ENCODE results near the gene WASL. TPM values are rescaled to one million over a fixed set of nuclear protein-coding genes. Genes with fewer than 3 reads are reported as not detected.

Gene WASL
- total RNA-seq, 1 donor from 2014 or later, result 36.0 TPM

GRCh38 chr7:123771846-123772245, 23.0 kb upstream of the WASL start:
- no peaks in the 10 kb centered on the region for H3K9me3 ChIP-seq (ENCODE audit: insufficient read depth, low read depth, low read length)

DNA sequence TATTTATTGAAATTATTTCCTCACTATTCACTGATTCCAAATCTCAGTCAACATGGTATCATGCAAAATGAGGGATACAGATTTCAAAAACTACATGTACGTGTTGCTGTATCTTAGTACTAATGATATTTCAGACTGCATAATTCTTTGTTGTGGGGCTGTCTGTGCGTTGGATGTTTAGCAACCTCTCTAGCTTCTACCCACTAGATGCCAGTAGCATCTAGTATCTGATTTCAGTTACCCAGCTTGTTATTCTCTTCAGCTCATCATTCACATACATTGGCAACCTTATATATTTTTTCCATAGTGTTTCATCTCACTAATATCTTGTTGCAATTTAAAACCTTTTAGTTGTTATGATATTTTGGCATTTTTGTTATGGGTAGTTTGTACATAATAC, 22.5 kb upstream of the WASL start:
- Histone ChIP-seq H2AFZ (ENCODE audit: low read depth, low read length) (no peak overlapping the region), H3K4me3 (ENCODE audit: insufficient read depth, low read depth, low read length) (no peak overlapping the region), H3K4me1 (ENCODE audit: insufficient read depth, low read length) (no peaks in the 10 kb centered on the region), H4K20me1 (ENCODE audit: insufficient read depth, low read length) (no peaks in the 10 kb centered on the region), H3K9ac (ENCODE audit: low read length) (no peak overlapping the region), H3K36me3 (ENCODE audit: insufficient read depth, low read length) (no peaks in the 10 kb centered on the region), H3K79me2 (ENCODE audit: insufficient read depth, low read length) (no peaks in the 10 kb centered on the region), H3K27ac (ENCODE audit: low read depth, low read length) (no peak overlapping the region), H3K4me2 (ENCODE audit: low read length) (no peak overlapping the region), H3K27me3 (ENCODE audit: insufficient read depth, low read length) (no peaks in the 10 kb centered on the region), H3K9me3 (ENCODE audit: insufficient read depth, low read depth, low read length) (no peaks in the 10 kb centered on the region)
- Mint-ChIP-seq H3K27me3 (ENCODE audit: low read depth, unreplicated experiment) (no peaks in the 10 kb centered on the region), H3K36me3 (ENCODE audit: low read depth, unreplicated experiment) (no peaks in the 10 kb centered on the region), H3K4me1 (ENCODE audit: low read depth, unreplicated experiment) (peaks cover 6% of the 10 kb centered on the region), H3K9me3 (ENCODE audit: unreplicated experiment) (no peaks in the 10 kb centered on the region), H3K4me3 (ENCODE audit: unreplicated experiment) (no peak overlapping the region), H3K27ac (ENCODE audit: unreplicated experiment) (no peak overlapping the region)
- FAIRE-seq (no peak), DNase-seq (ENCODE audit: low read depth) (no peak)
- TF ChIP-seq, protein P1, sequence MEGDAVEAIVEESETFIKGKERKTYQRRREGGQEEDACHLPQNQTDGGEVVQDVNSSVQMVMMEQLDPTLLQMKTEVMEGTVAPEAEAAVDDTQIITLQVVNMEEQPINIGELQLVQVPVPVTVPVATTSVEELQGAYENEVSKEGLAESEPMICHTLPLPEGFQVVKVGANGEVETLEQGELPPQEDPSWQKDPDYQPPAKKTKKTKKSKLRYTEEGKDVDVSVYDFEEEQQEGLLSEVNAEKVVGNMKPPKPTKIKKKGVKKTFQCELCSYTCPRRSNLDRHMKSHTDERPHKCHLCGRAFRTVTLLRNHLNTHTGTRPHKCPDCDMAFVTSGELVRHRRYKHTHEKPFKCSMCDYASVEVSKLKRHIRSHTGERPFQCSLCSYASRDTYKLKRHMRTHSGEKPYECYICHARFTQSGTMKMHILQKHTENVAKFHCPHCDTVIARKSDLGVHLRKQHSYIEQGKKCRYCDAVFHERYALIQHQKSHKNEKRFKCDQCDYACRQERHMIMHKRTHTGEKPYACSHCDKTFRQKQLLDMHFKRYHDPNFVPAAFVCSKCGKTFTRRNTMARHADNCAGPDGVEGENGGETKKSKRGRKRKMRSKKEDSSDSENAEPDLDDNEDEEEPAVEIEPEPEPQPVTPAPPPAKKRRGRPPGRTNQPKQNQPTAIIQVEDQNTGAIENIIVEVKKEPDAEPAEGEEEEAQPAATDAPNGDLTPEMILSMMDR (IDR thresholded peaks at IDR 0.05; ENCODE audit: insufficient read depth, low read depth, low read length), result no peak
- TF ChIP-seq EZH2 (IDR thresholded peaks at IDR 0.05; ENCODE audit: insufficient read depth, low read length), result no peak

More at GRCh38 chr7:123771846-123772245, 23.0 kb upstream of the WASL start:
- FAIRE-seq, result no peak
- no peak overlapping the region for H3K27ac ChIP-seq (ENCODE audit: low read depth, low read length)
- Mint-ChIP-seq H3K36me3 (ENCODE audit: low read depth, unreplicated experiment) (no peaks in the 10 kb centered on the region), H3K4me1 (ENCODE audit: low read depth, unreplicated experiment) (peaks cover 6% of the 10 kb centered on the region), H3K9me3 (ENCODE audit: unreplicated experiment) (no peaks in the 10 kb centered on the region), H3K27ac (ENCODE audit: unreplicated experiment) (no peak overlapping the region), H3K4me3 (ENCODE audit: unreplicated experiment) (no peak overlapping the region), H3K27me3 (ENCODE audit: low read depth, unreplicated experiment) (no peaks in the 10 kb centered on the region)
- H3K79me2 ChIP-seq (ENCODE audit: insufficient read depth, low read length), result no peaks in the 10 kb centered on the region
- TF ChIP-seq, protein P1 (IDR thresholded peaks at IDR 0.05; ENCODE audit: insufficient read depth, low read depth, low read length), result no peak
- TF ChIP-seq EZH2 (IDR thresholded peaks at IDR 0.05; ENCODE audit: insufficient read depth, low read length), result no peak
- no peak overlapping the region for H2AFZ ChIP-seq (ENCODE audit: low read depth, low read length)
- no peak overlapping the region for H3K4me3 ChIP-seq (ENCODE audit: insufficient read depth, low read depth, low read length)
- no peak overlapping the region for H3K4me2 ChIP-seq (ENCODE audit: low read length)
- DNase-seq (ENCODE audit: low read depth), result no peak
- no peak overlapping the region for H3K9ac ChIP-seq (ENCODE audit: low read length)
- H3K36me3 ChIP-seq (ENCODE audit: insufficient read depth, low read length), result no peaks in the 10 kb centered on the region
- H4K20me1 ChIP-seq (ENCODE audit: insufficient read depth, low read length), result no peaks in the 10 kb centered on the region
- no peaks in the 10 kb centered on the region for H3K27me3 ChIP-seq (ENCODE audit: insufficient read depth, low read length)
- no peaks in the 10 kb centered on the region for H3K4me1 ChIP-seq (ENCODE audit: insufficient read depth, low read length)

DNA sequence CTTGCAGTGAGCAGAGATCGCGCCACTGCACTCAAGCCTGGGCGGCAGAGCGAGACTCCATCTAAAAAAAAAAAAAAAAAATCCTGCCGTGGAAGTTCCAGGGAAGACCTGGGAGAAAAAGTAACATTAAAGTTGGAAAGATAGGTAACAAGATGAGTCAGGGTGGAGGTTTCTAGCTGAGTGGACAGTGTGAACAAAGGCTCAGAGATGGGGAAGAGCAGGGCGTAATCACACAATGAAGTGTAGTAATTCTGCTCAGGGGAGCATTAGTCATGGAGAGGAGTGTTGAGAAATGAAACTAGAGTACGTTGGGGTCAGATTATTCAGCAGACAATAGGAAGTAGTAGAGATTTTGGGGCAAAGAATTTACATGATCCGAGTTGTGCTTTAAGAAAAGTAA, 21.6 kb upstream of the WASL start:
- Histone ChIP-seq H3K4me3 (ENCODE audit: insufficient read depth, low read depth, low read length) (no peak overlapping the region), H4K20me1 (ENCODE audit: insufficient read depth, low read length) (no peaks in the 10 kb centered on the region), H3K27me3 (ENCODE audit: insufficient read depth, low read length) (no peaks in the 10 kb centered on the region), H3K9ac (ENCODE audit: low read length) (no peak overlapping the region), H3K4me1 (ENCODE audit: insufficient read depth, low read length) (no peaks in the 10 kb centered on the region), H3K36me3 (ENCODE audit: insufficient read depth, low read length) (no peaks in the 10 kb centered on the region), H3K9me3 (ENCODE audit: insufficient read depth, low read depth, low read length) (no peaks in the 10 kb centered on the region), H3K4me2 (ENCODE audit: low read length) (no peak overlapping the region), H3K27ac (ENCODE audit: low read depth, low read length) (no peak overlapping the region), H2AFZ (ENCODE audit: low read depth, low read length) (no peak overlapping the region), H3K79me2 (ENCODE audit: insufficient read depth, low read length) (no peaks in the 10 kb centered on the region)
- no peak for TF ChIP-seq EZH2 (IDR thresholded peaks at IDR 0.05; ENCODE audit: insufficient read depth, low read length)
- TF ChIP-seq, protein P1 (IDR thresholded peaks at IDR 0.05; ENCODE audit: insufficient read depth, low read depth, low read length), result no peak
- H3K27ac Mint-ChIP-seq (ENCODE audit: unreplicated experiment), result peak overlapping the region; percentile 55
- no peaks in the 10 kb centered on the region for H3K27me3 Mint-ChIP-seq (ENCODE audit: low read depth, unreplicated experiment)
- no peaks in the 10 kb centered on the region for H3K9me3 Mint-ChIP-seq (ENCODE audit: unreplicated experiment)
- DNase-seq (ENCODE audit: low read depth), result peak; percentile 60
- H3K4me1 Mint-ChIP-seq (ENCODE audit: low read depth, unreplicated experiment), result peaks cover 6% of the 10 kb centered on the region
- H3K36me3 Mint-ChIP-seq (ENCODE audit: low read depth, unreplicated experiment), result no peaks in the 10 kb centered on the region
- no peak for FAIRE-seq
- H3K4me3 Mint-ChIP-seq (ENCODE audit: unreplicated experiment), result no peak overlapping the region

Data from astrocyte (in vitro differentiated cells and primary cell).